GM10847 (cell line): ENCODE measurements around the gene NCK1.

Source experiments
- POLR2A ChIP-seq: IDR thresholded peaks from 2 replicates; pipeline ENCODE4 v1.6.1; 2011; ENCODE audit not compliant: insufficient read length; ENCODE audit errors: extremely low read depth

Gene NCK1

GRCh38 chr3:136899622-136900158 lies 37.7 kb downstream of the NCK1 start:
- TF ChIP-seq POLR2A, result no peak

- no peak for TF ChIP-seq POLR2A
Observed at GRCh38 chr3:136901391-136901790, 39.4 kb downstream of the NCK1 start.

- no peak for TF ChIP-seq POLR2A
Observed at GRCh38 chr3:136903899-136904298, 41.9 kb downstream of the NCK1 start.

- no peak for TF ChIP-seq POLR2A
Observed at GRCh38 chr3:136904746-136905145, 42.7 kb downstream of the NCK1 start.

GRCh38 chr3:136905549-136905948 lies 43.5 kb downstream of the NCK1 start:
- no peak for TF ChIP-seq POLR2A

GRCh38 chr3:136906725-136907124 lies 44.7 kb downstream of the NCK1 start:
- no peak for TF ChIP-seq POLR2A

- no peak for TF ChIP-seq POLR2A
Observed at GRCh38 chr3:136908297-136908696, 46.3 kb downstream of the NCK1 start.

GRCh38 chr3:136909187-136909586 lies 47.2 kb downstream of the NCK1 start:
- no peak for TF ChIP-seq POLR2A

- TF ChIP-seq POLR2A, result no peak
Observed at GRCh38 chr3:136910697-136911096, 48.7 kb downstream of the NCK1 start.

- TF ChIP-seq POLR2A, result no peak
Observed at GRCh38 chr3:136913168-136913567, 51.2 kb downstream of the NCK1 start.

GRCh38 chr3:136914739-136915138 lies 52.7 kb downstream of the NCK1 start:
- TF ChIP-seq POLR2A, result no peak

- TF ChIP-seq POLR2A, result no peak
Observed at GRCh38 chr3:136916223-136916622, 54.2 kb downstream of the NCK1 start.

- no peak for TF ChIP-seq POLR2A
Observed at GRCh38 chr3:136919799-136920580, 58.0 kb downstream of the NCK1 start.

- TF ChIP-seq POLR2A, result no peak
Observed at GRCh38 chr3:136920904-136921611, 59.0 kb downstream of the NCK1 start.

- no peak for TF ChIP-seq POLR2A
Observed at GRCh38 chr3:136925425-136926190, 63.6 kb downstream of the NCK1 start.

GRCh38 chr3:136928240-136928639 lies 66.2 kb downstream of the NCK1 start:
- TF ChIP-seq POLR2A, result no peak

- TF ChIP-seq POLR2A, result no peak
Observed at GRCh38 chr3:136929977-136930670, 68.1 kb downstream of the NCK1 start.
